Urinary bladder (tissue), 4 donors: ENCODE data around the gene PHACTR1. TPM values are rescaled to one million over a fixed set of nuclear protein-coding genes. Genes with fewer than 3 reads are reported as not detected.

Source experiments
- DNase-seq: peaks from one replicate; pipeline ENCODE4 v3.0.0-alpha.2; 2015; ENCODE audit errors: extremely low spot score
- H3K27ac ChIP-seq: one replicate; pipeline ENCODE4 v1.5.1; 2013; ENCODE audit warnings: low read depth, mild to moderate bottlenecking, moderate library complexity
- H3K36me3 ChIP-seq: one replicate; pipeline ENCODE4 v1.6.1; 2013; ENCODE audit warnings: mild to moderate bottlenecking, moderate library complexity; ENCODE audit not compliant: insufficient read depth
- H3K4me1 ChIP-seq: one replicate; pipeline ENCODE4 v1.6.1; 2013; ENCODE audit warnings: mild to moderate bottlenecking, moderate library complexity; ENCODE audit not compliant: insufficient read depth
- H3K4me3 ChIP-seq: one replicate; pipeline ENCODE4 v1.5.1; 2013; ENCODE audit warnings: low read depth, low read length
- WGBS: extraction: QIAGEN DNeasy Blood & Tissue Kit; methylation state at CpG from one replicate; pipeline ENCODE4 v1.1.7; 2013; 5-methylcytosine and 5-hydroxymethylcytosine counted together
- polyA plus RNA-seq: library from polyadenylated mRNA; stranded (reverse); fragments of 200-250 nt; gene quantifications from one replicate; pipeline ENCODE4 v1.2.3, GENCODE V29; 2013
- total RNA-seq: library from RNA; depleted of rRNA; stranded (reverse); fragments of >200 nt; gene quantifications from one replicate; pipeline ENCODE4 v1.2.3, GENCODE V29; 2014
- donor health status: healthy with polysubstance abuse.
- donor health status: healthy.

Gene PHACTR1
- total and polyA plus RNA-seq, 2 donors = 3.3 to 4.3 TPM

GRCh38 chr6:13187692-13188091 lies 471.1 kb downstream of the PHACTR1 start:
- H3K4me1 ChIP-seq = no peaks in the 10 kb centered on the region
- no peak for DNase-seq
- H3K27ac ChIP-seq = no peak overlapping the region
- no peaks in the 10 kb centered on the region for H3K36me3 ChIP-seq
- WGBS = 85% methylated on average over 3 of the region's 3 CpGs
- no peak overlapping the region for H3K4me3 ChIP-seq

- no peak for DNase-seq
These were observed 471.7 kb downstream of the PHACTR1 start for GRCh38 chr6:13188306-13188705.

GRCh38 chr6:13189710-13190109 lies 473.1 kb downstream of the PHACTR1 start:
- H3K4me1 ChIP-seq = no peaks in the 10 kb centered on the region
- no peaks in the 10 kb centered on the region for H3K36me3 ChIP-seq
- H3K27ac ChIP-seq = no peak overlapping the region
- H3K4me3 ChIP-seq = no peak overlapping the region
- DNase-seq = no peak
- 95% methylated on average over 6 of the region's 6 CpGs for WGBS

More at GRCh38 chr6:13188306-13188705, 471.7 kb downstream of the PHACTR1 start:
- Histone ChIP-seq H3K36me3 (no peaks in the 10 kb centered on the region), H3K4me1 (no peaks in the 10 kb centered on the region), H3K4me3 (no peak overlapping the region), H3K27ac (no peak overlapping the region)
- WGBS = 82% methylated on average over 3 of the region's 3 CpGs

GRCh38 chr6:13190376-13190775 lies 473.8 kb downstream of the PHACTR1 start:
- DNase-seq = no peak
- 85% methylated on average over 1 of the region's 1 CpG for WGBS
- Histone ChIP-seq H3K4me3 (no peak overlapping the region), H3K27ac (no peak overlapping the region), H3K36me3 (no peaks in the 10 kb centered on the region), H3K4me1 (no peaks in the 10 kb centered on the region)

GRCh38 chr6:13191461-13191860 lies 474.9 kb downstream of the PHACTR1 start:
- Histone ChIP-seq H3K4me1 (no peaks in the 10 kb centered on the region), H3K4me3 (no peak overlapping the region), H3K27ac (no peak overlapping the region), H3K36me3 (no peaks in the 10 kb centered on the region)
- 42% methylated on average over 1 of the region's 1 CpG for WGBS
- no peak for DNase-seq

GRCh38 chr6:13194852-13195251 lies 478.3 kb downstream of the PHACTR1 start:
- H3K27ac ChIP-seq = no peak overlapping the region
- H3K36me3 ChIP-seq = no peaks in the 10 kb centered on the region
- DNase-seq = no peak
- 34% methylated on average over 6 of the region's 6 CpGs for WGBS
- H3K4me1 ChIP-seq = no peaks in the 10 kb centered on the region
- no peak overlapping the region for H3K4me3 ChIP-seq

GRCh38 chr6:13195803-13196202 lies 479.2 kb downstream of the PHACTR1 start:
- no peak overlapping the region for H3K27ac ChIP-seq
- WGBS = 78% methylated on average over 5 of the region's 5 CpGs
- H3K36me3 ChIP-seq = no peaks in the 10 kb centered on the region
- H3K4me3 ChIP-seq = no peak overlapping the region
- no peak for DNase-seq
- H3K4me1 ChIP-seq = no peaks in the 10 kb centered on the region

- no peak overlapping the region for H3K4me3 ChIP-seq
- DNase-seq = no peak
- WGBS = 84% methylated on average over 6 of the region's 6 CpGs
- no peaks in the 10 kb centered on the region for H3K36me3 ChIP-seq
- H3K27ac ChIP-seq = no peak overlapping the region
- H3K4me1 ChIP-seq = no peaks in the 10 kb centered on the region
These were observed 481.6 kb downstream of the PHACTR1 start for GRCh38 chr6:13198168-13198567.

GRCh38 chr6:13201336-13201735 lies 484.8 kb downstream of the PHACTR1 start:
- WGBS = 84% methylated on average over 6 of the region's 6 CpGs
- Histone ChIP-seq H3K4me3 (no peak overlapping the region), H3K36me3 (no peaks in the 10 kb centered on the region), H3K4me1 (no peaks in the 10 kb centered on the region), H3K27ac (no peak overlapping the region)
- DNase-seq = no peak

- WGBS = 48% methylated on average over 4 of the region's 4 CpGs
- Histone ChIP-seq H3K27ac (no peak overlapping the region), H3K4me3 (no peak overlapping the region), H3K4me1 (no peaks in the 10 kb centered on the region), H3K36me3 (no peaks in the 10 kb centered on the region)
- DNase-seq = no peak
These were observed 486.6 kb downstream of the PHACTR1 start for GRCh38 chr6:13203145-13203544.

GRCh38 chr6:13205106-13205505 lies 488.5 kb downstream of the PHACTR1 start:
- Histone ChIP-seq H3K36me3 (no peaks in the 10 kb centered on the region), H3K4me1 (no peaks in the 10 kb centered on the region), H3K4me3 (no peak overlapping the region), H3K27ac (no peak overlapping the region)
- 95% methylated on average over 6 of the region's 6 CpGs for WGBS
- no peak for DNase-seq

GRCh38 chr6:13212096-13212495 lies 495.5 kb downstream of the PHACTR1 start:
- H3K27ac ChIP-seq = no peak overlapping the region
- H3K4me3 ChIP-seq = no peak overlapping the region
- H3K36me3 ChIP-seq = no peaks in the 10 kb centered on the region
- DNase-seq = no peak
- H3K4me1 ChIP-seq = no peaks in the 10 kb centered on the region
- WGBS = 84% methylated on average over 1 of the region's 1 CpG

- Histone ChIP-seq H3K4me3 (no peak overlapping the region), H3K4me1 (no peaks in the 10 kb centered on the region), H3K27ac (no peak overlapping the region), H3K36me3 (no peaks in the 10 kb centered on the region)
- DNase-seq = no peak
- WGBS = 95% methylated on average over 14 of the region's 14 CpGs
These were observed 496.0 kb downstream of the PHACTR1 start for GRCh38 chr6:13212538-13212937.

GRCh38 chr6:13215390-13215789 lies 498.8 kb downstream of the PHACTR1 start:
- Histone ChIP-seq H3K4me1 (no peaks in the 10 kb centered on the region), H3K27ac (no peak overlapping the region), H3K36me3 (no peaks in the 10 kb centered on the region), H3K4me3 (no peak overlapping the region)
- DNase-seq = no peak
- 93% methylated on average over 2 of the region's 2 CpGs for WGBS
